PC-3 (cell line): Measurements from ENCODE around the gene SEMA3D. TPM values are rescaled to one million over a fixed set of nuclear protein-coding genes. Genes with fewer than 3 reads are reported as not detected.

Source experiments
- ATAC-seq: fragments of 200-7000 bp; cut with Tn5 transposase; 2 replicates; pipeline ENCODE4 v1.9.1; 2020; ENCODE audit warnings: mild to moderate bottlenecking, moderate library complexity
- BruUV-seq: library from RNA; stranded (reverse); fragments of 400-500 nt; replicated peaks from 2 replicates; lab custom pipeline; 2021; lab: Mats Ljungman, UMichigan
- CTCF ChIA-PET: fragments of 300-600 bp; sonication (Branson Sonifier 250); formaldehyde crosslinking; loops from one replicate; lab custom pipeline; 2022; ENCODE audit warnings: antibody characterized with exemption; lab: Charles Lee
- POLR2A ChIA-PET: fragments of 300-600 bp; sonication (Branson Sonifier 250); formaldehyde crosslinking; loops from one replicate; lab custom pipeline; 2022; ENCODE audit warnings: antibody characterized with exemption; ENCODE audit not compliant: unreplicated experiment; lab: Charles Lee
- DNase-seq: peaks from one replicate; pipeline ENCODE4 v3.0.0-alpha.2; 2015
- H2AFZ ChIP-seq: fragments of 300-600 bp; sonication (generic); 2 replicates; pipeline ENCODE4 v1.6.0; 2016; ENCODE audit warnings: antibody characterized with exemption, low read length
- H3F3A ChIP-seq: fragments of 300-600 bp; sonication (generic); one replicate; pipeline ENCODE4 v1.6.0; 2017; ENCODE audit warnings: antibody characterized with exemption, low read length, control low read depth, mild to moderate bottlenecking; ENCODE audit not compliant: unreplicated experiment
- H3K27ac ChIP-seq: fragments of 300-600 bp; sonication (generic); 2 replicates; pipeline ENCODE4 v1.5.1; 2016; ENCODE audit warnings: mild to moderate bottlenecking, low read length
- H3K27me3 ChIP-seq: fragments of 300-600 bp; sonication (generic); 2 replicates; pipeline ENCODE4 v1.6.1; 2016; ENCODE audit warnings: low read length, mixed read lengths
- H3K36me3 ChIP-seq: fragments of 300-600 bp; sonication (generic); 2 replicates; pipeline ENCODE4 v1.6.1; 2016; ENCODE audit warnings: low read depth, mixed run types, low read length, mixed read lengths
- H3K4me1 ChIP-seq: fragments of 300-600 bp; sonication (generic); 2 replicates; pipeline ENCODE4 v1.5.1; 2016; ENCODE audit warnings: low read length; ENCODE audit not compliant: insufficient read depth
- H3K4me2 ChIP-seq: fragments of 300-600 bp; sonication (generic); 2 replicates; pipeline ENCODE4 v1.6.0; 2016; ENCODE audit warnings: low read length
- H3K4me3 ChIP-seq: fragments of 300-600 bp; sonication (generic); 2 replicates; pipeline ENCODE4 v1.5.1; 2016; ENCODE audit warnings: mild to moderate bottlenecking, low read length, mixed read lengths
- H3K79me2 ChIP-seq: fragments of 300-600 bp; sonication (generic); 2 replicates; pipeline ENCODE4 v1.6.1; 2017; ENCODE audit warnings: low read length, mixed read lengths
- H3K9ac ChIP-seq: fragments of 300-600 bp; sonication (generic); 2 replicates; pipeline ENCODE4 v1.6.0; 2016; ENCODE audit warnings: mild to moderate bottlenecking, low read length
- H3K9me2 ChIP-seq: fragments of 300-600 bp; sonication (generic); replicated peaks from 2 replicates; pipeline ENCODE4 v1.6.1; 2016; ENCODE audit warnings: mixed run types, low read length, mixed read lengths
- H3K9me3 ChIP-seq: fragments of 300-600 bp; sonication (generic); 2 replicates; pipeline ENCODE4 v1.6.1; 2016; ENCODE audit warnings: low read length, mixed read lengths
- H4K20me1 ChIP-seq: fragments of 300-600 bp; sonication (generic); 2 replicates; pipeline ENCODE4 v1.6.1; 2016; ENCODE audit warnings: low read length, mixed read lengths
- EZH2 ChIP-seq: fragments of 300-600 bp; sonication (generic); IDR thresholded peaks from one replicate; pipeline ENCODE4 v1.6.1; 2017; ENCODE audit warnings: antibody characterized with exemption, mild to moderate bottlenecking, low read length; ENCODE audit not compliant: unreplicated experiment
- EZH2phosphoT487 ChIP-seq: fragments of 300-600 bp; sonication (generic); IDR thresholded peaks from 2 replicates; pipeline ENCODE4 v1.6.1; 2018; ENCODE audit warnings: mild to moderate bottlenecking, antibody characterized with exemption, low read length, borderline replicate concordance
- intact Hi-C: fragments of 100-400 bp; cut with micrococcal nuclease; formaldehyde crosslinking; loops from 2 replicates; pipeline ENCODE4 v1.9.0; 2023
- total RNA-seq: library from RNA; depleted of rRNA; stranded (reverse); fragments of >200 nt; gene quantifications from 2 replicates; pipeline ENCODE4 v1.2.3, GENCODE V29; 2014
- TF ChIP-seq, protein P1 (sequence below): fragments of 300-600 bp; sonication (generic); conservative IDR thresholded peaks from 2 replicates; pipeline ENCODE4 v1.5.1; 2017; ENCODE audit warnings: antibody characterized with exemption, low read depth, mild to moderate bottlenecking, low read length

The SEMA3D gene
- total RNA-seq, 1 experiment from 2014 or later, result 4.8 TPM

DNA sequence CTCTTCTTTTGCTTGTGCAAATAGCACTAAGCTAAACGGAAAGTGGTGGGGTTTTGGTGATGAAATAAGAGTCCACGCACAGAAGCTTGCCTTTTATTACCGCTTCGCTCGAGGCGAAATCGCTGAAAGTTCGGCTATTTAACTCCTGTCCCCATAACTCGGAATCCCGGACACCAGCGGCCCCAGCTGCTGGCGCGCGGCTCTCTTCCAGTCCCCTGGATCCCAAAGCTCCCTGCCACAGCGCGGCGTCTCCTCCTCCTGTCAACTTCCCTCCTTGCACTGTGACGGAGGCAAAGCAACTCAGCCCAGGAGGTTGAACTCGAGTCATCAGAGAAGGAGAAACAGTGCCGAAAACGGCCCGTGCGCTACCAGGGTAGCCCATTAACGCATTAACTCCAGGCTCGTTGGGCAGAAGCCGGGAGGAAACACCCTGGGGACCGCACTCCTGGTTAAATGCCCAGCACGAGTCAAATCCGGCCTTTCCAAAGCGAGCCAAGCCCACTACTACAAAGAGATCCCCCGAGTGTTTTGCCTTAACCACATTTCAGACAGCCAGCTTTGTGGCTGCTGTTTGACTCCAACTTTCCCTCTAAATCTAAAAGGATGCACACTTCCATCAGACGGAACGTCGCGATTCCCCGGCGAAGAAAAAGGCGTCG is 1.3 kb downstream of the SEMA3D start:
- Histone ChIP-seq H3K79me2 (no peaks in the 10 kb centered on the region), H2AFZ (peak overlapping the region; percentile 100), H3F3A (no peaks in the 10 kb centered on the region), H3K9me2 (no peaks in the 10 kb centered on the region), H3K9ac (peak overlapping the region; percentile 33; the same call in 1 of the 2 replicates), H3K36me3 (no peaks in the 10 kb centered on the region), H4K20me1 (no peaks in the 10 kb centered on the region), H3K4me2 (peak overlapping the region; percentile 93), H3K27ac (no peak overlapping the region), H3K4me1 (peaks cover 18% of the 10 kb centered on the region; the same call in 1 of the 2 replicates), H3K4me3 (peak overlapping the region; percentile 90), H3K9me3 (no peaks in the 10 kb centered on the region), H3K27me3 (no peaks in the 10 kb centered on the region)
- BruUV-seq, result TSS peak; percentile 83
- CTCF ChIA-PET, result interaction anchor here (0.7 to 1.9 kb wide), 4 partner anchors 130 to 653 kb away, joined by 3 to 11 read pairs (median 8); no protein-coding TSS in a partner anchor
- peak; percentile 67 for ATAC-seq
- intact Hi-C loops, result loop anchor here (1.0 to 2.0 kb wide), 5 partner anchors 81 to 565 kb away; no protein-coding TSS in a partner anchor
- DNase-seq, result peak; percentile 70
- POLR2A ChIA-PET, result interaction anchor here (0.6 to 0.7 kb wide), 2 partner anchors 71 to 727 kb away, joined by 3 to 34 read pairs; no protein-coding TSS in a partner anchor
- TF ChIP-seq, protein P1, sequence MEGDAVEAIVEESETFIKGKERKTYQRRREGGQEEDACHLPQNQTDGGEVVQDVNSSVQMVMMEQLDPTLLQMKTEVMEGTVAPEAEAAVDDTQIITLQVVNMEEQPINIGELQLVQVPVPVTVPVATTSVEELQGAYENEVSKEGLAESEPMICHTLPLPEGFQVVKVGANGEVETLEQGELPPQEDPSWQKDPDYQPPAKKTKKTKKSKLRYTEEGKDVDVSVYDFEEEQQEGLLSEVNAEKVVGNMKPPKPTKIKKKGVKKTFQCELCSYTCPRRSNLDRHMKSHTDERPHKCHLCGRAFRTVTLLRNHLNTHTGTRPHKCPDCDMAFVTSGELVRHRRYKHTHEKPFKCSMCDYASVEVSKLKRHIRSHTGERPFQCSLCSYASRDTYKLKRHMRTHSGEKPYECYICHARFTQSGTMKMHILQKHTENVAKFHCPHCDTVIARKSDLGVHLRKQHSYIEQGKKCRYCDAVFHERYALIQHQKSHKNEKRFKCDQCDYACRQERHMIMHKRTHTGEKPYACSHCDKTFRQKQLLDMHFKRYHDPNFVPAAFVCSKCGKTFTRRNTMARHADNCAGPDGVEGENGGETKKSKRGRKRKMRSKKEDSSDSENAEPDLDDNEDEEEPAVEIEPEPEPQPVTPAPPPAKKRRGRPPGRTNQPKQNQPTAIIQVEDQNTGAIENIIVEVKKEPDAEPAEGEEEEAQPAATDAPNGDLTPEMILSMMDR, result peak; percentile 49; the same call in 1 of the 2 replicates
- no peak for TF ChIP-seq EZH2

DNA sequence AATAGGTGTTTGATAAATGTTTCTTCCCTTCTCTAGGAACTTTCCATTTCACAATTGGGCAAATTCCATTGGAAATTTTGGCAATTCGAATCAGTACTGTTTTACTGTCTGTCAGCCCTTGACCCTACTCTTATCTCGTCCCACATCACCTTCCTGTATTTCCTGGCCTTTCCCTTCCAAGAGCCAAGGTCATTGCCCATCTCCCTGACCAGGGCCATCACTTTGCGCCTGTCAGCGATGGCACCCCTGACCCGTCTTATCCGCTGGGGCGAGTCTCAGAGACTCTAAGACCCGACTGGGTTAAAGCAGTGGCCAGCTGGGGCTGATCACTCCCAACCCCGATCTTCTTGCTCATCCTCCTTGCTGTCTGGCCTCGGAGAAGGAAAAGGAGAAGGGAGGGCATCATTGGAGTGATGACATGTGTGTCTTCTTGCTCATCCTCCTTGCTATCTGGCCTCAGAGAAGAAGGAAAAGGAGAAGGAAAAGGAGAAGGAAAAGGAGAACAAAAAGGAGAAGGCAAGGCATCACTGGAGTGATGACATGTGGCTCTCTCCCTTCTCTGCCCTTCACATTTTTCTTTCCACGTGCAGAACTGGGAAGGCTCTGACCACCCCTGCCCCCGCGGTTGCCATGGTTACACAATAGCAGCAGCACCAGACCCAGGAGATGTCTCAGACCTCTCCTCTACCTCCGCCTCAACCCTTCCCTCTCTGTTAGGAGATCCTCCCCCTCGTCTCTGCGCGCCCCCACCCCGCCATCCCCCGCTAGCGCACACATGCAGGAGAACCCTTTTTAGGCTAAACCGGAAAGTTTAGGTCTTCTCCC is 2.0 kb downstream of the SEMA3D start:
- Histone ChIP-seq H3K4me2 (peak overlapping the region; percentile 93), H3K27me3 (no peaks in the 10 kb centered on the region), H4K20me1 (no peaks in the 10 kb centered on the region), H3K79me2 (no peaks in the 10 kb centered on the region), H3F3A (no peaks in the 10 kb centered on the region), H3K9me3 (no peaks in the 10 kb centered on the region), H3K9ac (peak overlapping the region; percentile 33; the same call in 1 of the 2 replicates), H3K36me3 (no peaks in the 10 kb centered on the region), H3K9me2 (no peaks in the 10 kb centered on the region), H2AFZ (peak overlapping the region; percentile 100), H3K4me1 (peaks cover 10% of the 10 kb centered on the region; the same call in 1 of the 2 replicates), H3K4me3 (peak overlapping the region; percentile 90), H3K27ac (no peak overlapping the region)
- intact Hi-C loops, result loop anchor here (1.0 to 2.0 kb wide), 2 partner anchors 80 to 144 kb away; no protein-coding TSS in a partner anchor
- ATAC-seq (0 out of 2 replicates have a peak, but pooled peaks have one; percentile 1), DNase-seq (peak; percentile 23)
- no peak for TF ChIP-seq EZH2phosphoT487
- CTCF ChIA-PET, result interaction anchor here (0.7 to 1.9 kb wide), 5 partner anchors 129 to 654 kb away, joined by 3 to 11 read pairs (median 4); no protein-coding TSS in a partner anchor
- no TSS peak for BruUV-seq
- POLR2A ChIA-PET, result interaction anchor here (0.6 kb wide), 1 partner anchor 70 kb away, joined by 34 read pairs; no protein-coding TSS in a partner anchor

DNA sequence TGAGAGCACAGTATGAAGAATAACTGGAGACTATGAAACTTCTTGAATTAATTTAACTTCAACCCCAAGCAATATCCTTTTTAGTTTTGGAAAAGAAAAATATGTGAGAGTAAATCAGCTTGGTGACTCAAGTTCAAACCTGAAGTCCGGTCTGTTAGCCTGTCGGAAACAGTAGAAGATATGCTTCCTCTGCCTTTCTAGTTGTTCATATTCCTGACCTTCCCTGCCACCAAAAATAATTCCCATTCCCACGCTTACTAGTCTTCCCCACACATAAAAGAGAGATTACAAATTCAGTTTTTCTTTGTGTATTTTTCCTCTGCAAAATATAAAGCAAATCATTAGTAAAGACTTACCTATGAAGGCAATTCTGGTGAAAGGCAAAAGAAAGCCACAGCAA is 3.6 kb downstream of the SEMA3D start:
- H3K9ac ChIP-seq, result no peak overlapping the region
- TF ChIP-seq, protein P1, result no peak
- TF ChIP-seq EZH2phosphoT487, result no peak
- TF ChIP-seq EZH2, result no peak
- ATAC-seq (no peak), DNase-seq (no peak)
- ChIA-PET POLR2A (no interaction called here), CTCF (no interaction called here)
- no peaks in the 10 kb centered on the region for H4K20me1 ChIP-seq
- no peak overlapping the region for H3K4me3 ChIP-seq
- H3K4me1 ChIP-seq, result peaks cover 6% of the 10 kb centered on the region; the same call in 1 of the 2 replicates
- no peak overlapping the region for H3K27ac ChIP-seq
- BruUV-seq, result no TSS peak
- no peaks in the 10 kb centered on the region for H3F3A ChIP-seq
- H3K79me2 ChIP-seq, result no peaks in the 10 kb centered on the region
- H2AFZ ChIP-seq, result no peak overlapping the region
- H3K9me3 ChIP-seq, result no peaks in the 10 kb centered on the region
- no peaks in the 10 kb centered on the region for H3K27me3 ChIP-seq
- no peaks in the 10 kb centered on the region; the same call in 1 of the 2 replicates for H3K36me3 ChIP-seq
- H3K9me2 ChIP-seq, result no peaks in the 10 kb centered on the region
- intact Hi-C loops, result no loop called here
- H3K4me2 ChIP-seq, result no peak overlapping the region
